H1 (cell line): Measurements from ENCODE around the gene FBXO45. TPM values are rescaled to one million over a fixed set of nuclear protein-coding genes. Genes with fewer than 3 reads are reported as not detected.

Experiments used
- ASH2L ChIP-seq: fragments of 200-600, 300-600 bp; sonication (generic); IDR thresholded peaks from one replicate; pipeline ENCODE4 v1.7.1; 2017; ENCODE audit warnings: low read length
- ATF3 ChIP-seq: IDR thresholded peaks from 2 replicates; pipeline ENCODE4 v1.6.1; 2011; ENCODE audit warnings: low read depth, mild to moderate bottlenecking, low read length; ENCODE audit not compliant: insufficient read depth
- BCL11A ChIP-seq, 2 experiments: IDR thresholded peaks; one replicate each; pipeline ENCODE4 v1.6.1; 2011; ENCODE audit warnings: low read depth in 2 of 2, low read length in 2 of 2, mild to moderate bottlenecking in 2 of 2
- CBX5 ChIP-seq: fragments of 300-800, 300-1000 bp; sonication (generic); IDR thresholded peaks from 2 replicates; pipeline ENCODE4 v1.7.1; 2016; ENCODE audit warnings: antibody characterized with exemption, low read length, low read depth
- CBX8 ChIP-seq: fragments of 300-800, 300-1000 bp; sonication (generic); IDR thresholded peaks from 2 replicates; pipeline ENCODE4 v1.7.1; 2016; ENCODE audit warnings: low read depth, low read length, borderline replicate concordance
- CHD1 ChIP-seq: IDR thresholded peaks from 2 replicates; pipeline ENCODE4 v1.6.1; 2012; ENCODE audit warnings: low read depth, low read length, improper control_type of control experiment
- CTCF ChIP-seq, 3 experiments: IDR thresholded peaks; 1 replicate in 2 of 3; 2 replicates in 1 of 3; pipeline versions ENCODE4 v1.5.1 to v1.6.1; 2011; ENCODE audit warnings: low read length in 3 of 3, mild to moderate bottlenecking in 3 of 3, inconsistent platforms in 2 of 3, low read depth in 1 of 3, moderate library complexity in 1 of 3; ENCODE audit not compliant: insufficient read depth in 1 of 3; ENCODE audit errors: control extremely low read depth in 1 of 3
- EGR1 ChIP-seq: IDR thresholded peaks from 2 replicates; pipeline ENCODE4 v1.6.1; 2011; ENCODE audit warnings: low read depth, low read length, borderline replicate concordance
- GABPA ChIP-seq: IDR thresholded peaks from 2 replicates; pipeline ENCODE4 v1.6.1; 2011; ENCODE audit warnings: mild to moderate bottlenecking, low read length, moderate library complexity, borderline replicate concordance; ENCODE audit not compliant: insufficient read depth
- GTF2F1 ChIP-seq: IDR thresholded peaks from 2 replicates; pipeline ENCODE4 v1.6.1; 2012; ENCODE audit warnings: low read depth, low read length, improper control_type of control experiment, borderline replicate concordance
- JUN ChIP-seq: IDR thresholded peaks from 2 replicates; pipeline ENCODE4 v1.6.1; 2011; ENCODE audit warnings: low read depth, mild to moderate bottlenecking, improper control_type of control experiment, low read length
- KDM5A ChIP-seq: fragments of 200-600 bp; IDR thresholded peaks from 2 replicates; pipeline ENCODE4 v1.7.1; 2012; ENCODE audit warnings: mild to moderate bottlenecking, low read length, inconsistent platforms, mixed read lengths
- NRF1 ChIP-seq: IDR thresholded peaks from 2 replicates; pipeline ENCODE4 v1.6.1; 2011; ENCODE audit warnings: mild to moderate bottlenecking, low read depth, low read length, improper control_type of control experiment
- SIN3A ChIP-seq, 2 experiments: IDR thresholded peaks in 1 of 2; conservative IDR thresholded peaks in 1 of 2; 2 replicates each; pipeline ENCODE4 v1.6.1; 2011 to 2012; ENCODE audit warnings: low read length in 2 of 2, improper control_type of control experiment in 1 of 2, low read depth in 1 of 2, mild to moderate bottlenecking in 1 of 2
- SP1 ChIP-seq: IDR thresholded peaks from 2 replicates; pipeline ENCODE4 v1.6.1; 2011; ENCODE audit warnings: low read depth, low read length
- SRF ChIP-seq: IDR thresholded peaks from 2 replicates; pipeline ENCODE4 v1.6.1; 2011; ENCODE audit warnings: mild to moderate bottlenecking, low read depth, low read length, moderate library complexity
- TBP ChIP-seq: IDR thresholded peaks from 2 replicates; pipeline ENCODE4 v1.6.1; 2011; ENCODE audit warnings: low read depth, low read length, improper control_type of control experiment
- TEAD4 ChIP-seq: IDR thresholded peaks from 2 replicates; pipeline ENCODE4 v1.6.1; 2012; ENCODE audit warnings: low read depth, low read length, inconsistent platforms, mixed read lengths
- USF2 ChIP-seq: IDR thresholded peaks from 2 replicates; pipeline ENCODE4 v1.6.1; 2011; ENCODE audit warnings: low read length, improper control_type of control experiment
- ZNF274 ChIP-seq: IDR thresholded peaks from 2 replicates; pipeline ENCODE4 v1.7.0; 2012; ENCODE audit warnings: low read length, borderline replicate concordance; ENCODE audit errors: extremely low read depth
- polyA plus RNA-seq, 7 experiments: library from polyadenylated mRNA; depleted of rRNA in 3 of 7; stranded (reverse) in 5 of 7; unstranded in 2 of 7; fragments of >200 nt in 5 of 7; fragments of 200-250 nt in 2 of 7; gene quantifications; 1 replicate in 5 of 7; 2 replicates in 1 of 7; 4 replicates in 1 of 7; pipeline versions ENCODE4 v1.2.1 to v1.2.3, GENCODE V29; 2011 to 2013; ENCODE audit warnings: missing spikeins in 2 of 7, mixed read lengths in 2 of 7
- total RNA-seq: library from RNA; stranded (reverse); fragmentation: NEBNext Ultra II Directional; extraction: Animal tissue kit (Norgen Biotek cat#: 25700); gene quantifications from 2 replicates; pipeline ENCODE4 v1.2.1, GENCODE V29; 2021

The FBXO45 gene
- total and polyA plus RNA-seq, 2 of the 8 experiments (the other 6 are each of a cell fraction or from before 2014, with no cell fraction given), result 5.2 to 19.4 TPM

GRCh38 chr3:196568246-196569002, at the start of gene FBXO45, which contains the start of gene WDR53 (continued):
- peak; percentile 96 for TF ChIP-seq ATF3
- TF ChIP-seq ASH2L, result peak; percentile 92
- peak; percentile 89 for TF ChIP-seq TBP
- TF ChIP-seq USF2, result no peak
- no peak for TF ChIP-seq NRF1
- no peak for TF ChIP-seq BCL11A (IDR thresholded peaks at IDR 0.05; ENCODE audit: low read depth in 2 of 2, low read length in 2 of 2)
- no peak for TF ChIP-seq CHD1
- peak; percentile 7; the same call in 1 of the 2 replicates for TF ChIP-seq EGR1
- no peak for TF ChIP-seq ZNF274
- TF ChIP-seq SIN3A (conservative IDR thresholded peaks at IDR 0.05 in 1 of 2, IDR thresholded peaks at IDR 0.05 in 1 of 2; ENCODE audit: low read depth in 1 of 2, low read length in 2 of 2), result peak in 1 of 2 experiments; percentile 93; a peak in 2 of 4 replicates
- TF ChIP-seq GTF2F1, result 0 out of 2 replicates have a peak, but pooled peaks have one; percentile 45
- no peak for TF ChIP-seq JUN
- TF ChIP-seq CTCF (IDR thresholded peaks at IDR 0.05; ENCODE audit: control extremely low read depth in 1 of 3, insufficient read depth in 1 of 3, low read depth in 1 of 3, low read length in 3 of 3), result no peak
- peak; percentile 88 for TF ChIP-seq SRF
- TF ChIP-seq CBX8, result no peak
- TF ChIP-seq GABPA, result peak; percentile 76; the same call in 1 of the 2 replicates
- no peak for TF ChIP-seq CBX5
- peak; percentile 95 for TF ChIP-seq KDM5A
- TF ChIP-seq TEAD4, result no peak
- TF ChIP-seq SP1, result peak; percentile 61; the same call in 1 of the 2 replicates
